Measurements from ENCODE around the gene CD163L1. TPM values are rescaled to one million over a fixed set of nuclear protein-coding genes. Genes with fewer than 3 reads are reported as not detected.

The CD163L1 gene
- total and polyA plus RNA-seq, 8 donors: 5.0 to 8.4 (median 6.3) TPM

DNA sequence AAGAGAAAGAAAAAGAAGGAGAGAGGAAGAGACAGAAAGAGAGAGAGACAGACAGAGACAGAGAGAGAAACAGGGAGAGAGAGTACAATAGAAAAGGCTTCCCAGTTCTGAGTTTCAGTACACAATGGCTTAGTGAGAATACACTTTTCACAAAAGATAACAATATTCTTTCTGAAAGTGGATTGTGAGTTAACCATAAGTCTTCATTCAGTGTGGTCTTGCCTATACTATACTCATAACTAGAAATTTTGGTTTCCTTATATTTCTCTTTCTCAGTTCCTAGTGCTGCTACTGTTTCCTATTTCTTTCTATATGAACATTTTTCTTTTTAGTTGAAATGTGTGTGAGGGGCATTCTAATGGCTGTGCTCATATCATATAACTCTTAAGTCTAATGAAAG, 9.3 kb downstream of the CD163L1 start:
- peaks cover 0 to 14% of the 10 kb centered on the region in 2 donors for H3K27me3 ChIP-seq
- intact Hi-C loops (cut with DNase I): no loop called here
- H3K27ac ChIP-seq: no peak overlapping the region
- H3K4me3 ChIP-seq: no peak overlapping the region
- no peaks in the 10 kb centered on the region for H3K9me3 ChIP-seq
- H3K4me1 ChIP-seq: no peaks in the 10 kb centered on the region
- ATAC-seq (no peak), DNase-seq (no peak)
- TF ChIP-seq CTCF (IDR thresholded peaks at IDR 0.05): no peak
- H3K36me3 ChIP-seq: no peaks in the 10 kb centered on the region

- no peak for TF ChIP-seq CTCF (IDR thresholded peaks at IDR 0.05)
- ATAC-seq (no peak), DNase-seq (no peak)
- Histone ChIP-seq H3K4me1 (no peaks in the 10 kb centered on the region), H3K36me3 (no peaks in the 10 kb centered on the region), H3K9me3 (no peaks in the 10 kb centered on the region), H3K27ac (no peak overlapping the region), H3K4me3 (no peak overlapping the region), H3K27me3 (peaks cover 0 to 1% of the 10 kb centered on the region in 2 donors)
- intact Hi-C loops (cut with DNase I): no loop called here
Observed at GRCh38 chr12:7433276-7433822, 10.6 kb downstream of the CD163L1 start.

DNA sequence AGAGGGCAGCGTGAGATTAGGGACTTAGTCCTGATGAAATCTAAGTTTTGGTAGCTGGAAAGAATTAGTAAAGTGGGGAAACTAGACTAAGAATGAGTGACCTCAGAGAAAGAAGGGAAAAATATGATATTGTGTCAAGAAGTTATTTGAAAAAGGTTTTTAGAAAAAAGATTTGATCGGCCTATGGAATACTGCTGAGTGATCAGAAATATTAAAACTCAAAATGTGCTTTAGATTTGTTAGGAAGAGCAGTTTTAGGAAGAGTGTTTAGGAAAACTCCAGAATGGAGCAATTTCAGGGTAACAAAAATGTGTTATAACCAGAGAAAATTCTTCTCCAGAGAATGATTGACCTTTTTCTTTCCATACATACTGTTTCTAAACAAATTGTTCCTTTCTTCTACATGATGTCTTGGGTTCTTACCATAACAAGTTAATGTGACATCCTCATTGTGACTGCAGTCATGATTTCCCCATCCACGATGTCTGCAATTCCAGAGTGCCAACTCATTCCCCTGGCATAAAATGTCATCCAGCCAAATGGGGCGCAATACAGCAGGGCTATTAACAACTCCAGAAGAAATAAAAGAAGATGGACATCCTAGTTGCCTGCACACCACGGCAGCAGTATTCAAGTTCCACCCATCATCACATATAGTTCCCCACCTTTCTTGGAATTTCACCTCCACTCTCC, 11.8 kb downstream of the CD163L1 start:
- H3K4me1 ChIP-seq: no peaks in the 10 kb centered on the region
- DNase-seq (no peak), ATAC-seq (no peak)
- intact Hi-C loops (cut with DNase I): no loop called here
- H3K27me3 ChIP-seq: no peaks in the 10 kb centered on the region
- H3K27ac ChIP-seq: no peak overlapping the region
- H3K4me3 ChIP-seq: no peak overlapping the region
- TF ChIP-seq CTCF (IDR thresholded peaks at IDR 0.05): no peak
- H3K9me3 ChIP-seq: no peaks in the 10 kb centered on the region
- no peaks in the 10 kb centered on the region for H3K36me3 ChIP-seq

DNA sequence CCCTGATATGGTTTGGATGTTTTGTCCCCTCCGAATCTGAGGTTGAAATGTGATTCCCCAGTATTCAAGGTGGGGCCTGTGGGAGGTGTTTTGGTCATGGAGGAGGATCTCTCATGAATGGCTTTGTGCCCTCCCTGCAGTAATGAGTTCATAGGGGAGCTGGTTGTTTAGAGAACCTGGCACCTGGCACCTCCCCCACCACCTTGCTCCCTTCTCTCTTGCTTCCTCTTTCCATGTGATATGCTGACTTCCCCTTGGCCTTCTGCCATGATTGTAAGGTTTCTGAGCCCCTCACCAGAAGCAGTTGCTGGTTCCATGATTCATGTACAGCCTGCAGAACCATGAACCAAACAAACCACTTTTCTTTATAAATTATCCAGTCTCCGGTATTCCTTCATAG, 32.6 kb downstream of the CD163L1 start:
- no peak overlapping the region for H3K4me3 ChIP-seq
- no peaks in the 10 kb centered on the region for H3K27me3 ChIP-seq
- no peaks in the 10 kb centered on the region for H3K4me1 ChIP-seq
- H3K27ac ChIP-seq: no peak overlapping the region
- intact Hi-C loops (cut with DNase I): no loop called here
- ATAC-seq (no peak), DNase-seq (no peak)
- no peaks in the 10 kb centered on the region for H3K36me3 ChIP-seq
- TF ChIP-seq CTCF (IDR thresholded peaks at IDR 0.05): no peak
- no peaks in the 10 kb centered on the region for H3K9me3 ChIP-seq

DNA sequence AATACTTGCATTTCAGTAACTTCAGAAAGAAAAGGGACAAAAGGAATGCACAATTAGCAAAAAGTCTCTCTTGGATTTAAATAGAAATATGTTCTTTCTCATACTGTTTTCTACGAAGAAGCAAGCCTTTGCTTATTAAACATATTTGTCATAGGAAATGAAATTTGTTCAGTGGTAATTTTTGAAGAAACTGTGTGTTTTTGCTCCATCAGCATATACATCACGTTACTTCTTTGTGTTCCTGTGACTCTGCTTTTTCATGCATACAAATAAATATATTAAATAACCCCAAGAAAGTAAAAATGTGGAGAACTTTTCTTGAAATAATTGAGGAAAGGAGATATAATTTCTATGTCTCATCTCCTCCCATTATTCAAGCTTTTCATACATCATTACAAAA, 39.7 kb downstream of the CD163L1 start:
- DNase-seq (no peak), ATAC-seq (no peak)
- Histone ChIP-seq H3K9me3 (no peaks in the 10 kb centered on the region), H3K27ac (no peak overlapping the region), H3K36me3 (no peaks in the 10 kb centered on the region), H3K4me1 (no peaks in the 10 kb centered on the region), H3K4me3 (no peak overlapping the region), H3K27me3 (no peaks in the 10 kb centered on the region)
- TF ChIP-seq CTCF (IDR thresholded peaks at IDR 0.05): no peak
- intact Hi-C loops (cut with DNase I): no loop called here

Measured in left lung (tissue), 10 donors.